DOHH2 (cell line): Measurements from ENCODE around the gene DNAJC22.
A peak's percentile ranks its signal among the peaks of the same experiment; 100 is the strongest.

ENCODE experiments used
- H3F3A ChIP-seq: fragments of 200-600 bp; sonication (generic), shearing (Covaris generic); 2 replicates; pipeline ENCODE4 v1.6.0; 2016; ENCODE audit warnings: antibody characterized with exemption, mild to moderate bottlenecking; ENCODE audit not compliant: control insufficient read depth, insufficient read depth
- H3K27ac ChIP-seq: fragments of 200-600 bp; sonication (generic); 2 replicates; pipeline ENCODE4 v1.5.1; 2014; ENCODE audit warnings: low read depth, mild to moderate bottlenecking, low read length, moderate library complexity
- H3K27me3 ChIP-seq: fragments of 200-600 bp; sonication (generic); 2 replicates; pipeline ENCODE4 v1.6.1; 2014; ENCODE audit warnings: mild to moderate bottlenecking, low read length, mixed read lengths; ENCODE audit not compliant: control insufficient read depth
- H3K36me3 ChIP-seq: fragments of 200-600 bp; sonication (generic); 2 replicates; pipeline ENCODE4 v1.6.1; 2014; ENCODE audit warnings: mild to moderate bottlenecking, low read length, moderate library complexity, mixed read lengths; ENCODE audit not compliant: control insufficient read depth
- H3K4me1 ChIP-seq: fragments of 200-600 bp; sonication (generic); 2 replicates; pipeline ENCODE4 v1.6.1; 2014; ENCODE audit warnings: mild to moderate bottlenecking, low read length, mixed read lengths; ENCODE audit not compliant: control insufficient read depth
- H3K4me2 ChIP-seq: fragments of 200-600 bp; sonication (generic); 2 replicates; pipeline ENCODE4 v1.6.0; 2014; ENCODE audit warnings: mild to moderate bottlenecking, low read length, moderate library complexity
- H3K4me3 ChIP-seq: fragments of 200-600 bp; sonication (generic); 2 replicates; pipeline ENCODE4 v1.5.1; 2014; ENCODE audit warnings: mild to moderate bottlenecking, low read length, mixed read lengths
- H3K79me2 ChIP-seq: fragments of 200-600 bp; sonication (generic); 2 replicates; pipeline ENCODE4 v1.6.1; 2014; ENCODE audit warnings: mild to moderate bottlenecking, low read length, mixed read lengths; ENCODE audit not compliant: control insufficient read depth
- H3K9me2 ChIP-seq: fragments of 200-600 bp; sonication (generic); replicated peaks from 2 replicates; pipeline ENCODE4 v1.6.1; 2014; ENCODE audit warnings: mild to moderate bottlenecking, low read length, mixed read lengths; ENCODE audit not compliant: control insufficient read depth
- H3K9me3 ChIP-seq: fragments of 200-600 bp; sonication (generic); 2 replicates; pipeline ENCODE4 v1.6.1; 2014; ENCODE audit warnings: antibody characterized with exemption, low read length, mixed read lengths; ENCODE audit not compliant: control insufficient read depth, insufficient read depth
- H4K20me1 ChIP-seq: fragments of 200-600 bp; sonication (generic); 2 replicates; pipeline ENCODE4 v1.6.0; 2014; ENCODE audit warnings: low read depth, mild to moderate bottlenecking, antibody characterized with exemption, low read length, moderate library complexity; ENCODE audit not compliant: control insufficient read depth, insufficient read depth
- EZH2phosphoT487 ChIP-seq: fragments of 200-600 bp; sonication (generic); IDR thresholded peaks from 2 replicates; pipeline ENCODE4 v1.6.1; 2017; ENCODE audit warnings: borderline replicate concordance, mild to moderate bottlenecking, antibody characterized with exemption, low read length, moderate library complexity, mixed read lengths
- TF ChIP-seq, protein P1 (sequence below): fragments of 200-600 bp; sonication (generic); IDR thresholded peaks from one replicate; pipeline ENCODE4 v1.5.1; 2014; ENCODE audit warnings: antibody characterized with exemption, mild to moderate bottlenecking, low read depth, low read length; ENCODE audit not compliant: poor library complexity, severe bottlenecking

Gene DNAJC22

DNA sequence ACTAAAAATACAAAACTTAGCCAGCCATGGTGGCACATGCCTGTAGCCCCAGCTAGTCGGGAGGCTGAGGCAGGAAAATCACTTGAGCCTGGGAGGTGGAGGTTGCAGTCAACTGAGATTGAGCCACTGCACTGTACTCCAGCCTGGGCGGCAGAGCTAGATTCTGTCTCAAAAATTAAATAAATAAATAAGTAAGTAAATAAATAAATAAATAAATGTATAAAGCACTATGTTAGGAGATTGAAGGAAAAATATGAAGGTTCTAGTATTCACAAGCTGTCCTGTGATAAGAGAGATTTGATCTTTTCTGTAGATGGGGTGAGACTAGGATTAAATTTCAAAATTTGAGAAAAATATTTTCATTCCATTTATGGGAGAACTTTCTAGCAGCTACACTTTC lies 5.7 kb downstream of the DNAJC22 start:
- Histone ChIP-seq H3K9me3 (no peaks in the 10 kb centered on the region), H3K4me3 (no peak overlapping the region), H4K20me1 (no peaks in the 10 kb centered on the region), H3F3A (no peaks in the 10 kb centered on the region), H3K27me3 (peaks cover 30% of the 10 kb centered on the region), H3K4me2 (no peak overlapping the region), H3K36me3 (no peaks in the 10 kb centered on the region), H3K79me2 (no peaks in the 10 kb centered on the region), H3K27ac (no peak overlapping the region), H3K9me2 (no peaks in the 10 kb centered on the region), H3K4me1 (peaks cover 7% of the 10 kb centered on the region)
- TF ChIP-seq, protein P1, sequence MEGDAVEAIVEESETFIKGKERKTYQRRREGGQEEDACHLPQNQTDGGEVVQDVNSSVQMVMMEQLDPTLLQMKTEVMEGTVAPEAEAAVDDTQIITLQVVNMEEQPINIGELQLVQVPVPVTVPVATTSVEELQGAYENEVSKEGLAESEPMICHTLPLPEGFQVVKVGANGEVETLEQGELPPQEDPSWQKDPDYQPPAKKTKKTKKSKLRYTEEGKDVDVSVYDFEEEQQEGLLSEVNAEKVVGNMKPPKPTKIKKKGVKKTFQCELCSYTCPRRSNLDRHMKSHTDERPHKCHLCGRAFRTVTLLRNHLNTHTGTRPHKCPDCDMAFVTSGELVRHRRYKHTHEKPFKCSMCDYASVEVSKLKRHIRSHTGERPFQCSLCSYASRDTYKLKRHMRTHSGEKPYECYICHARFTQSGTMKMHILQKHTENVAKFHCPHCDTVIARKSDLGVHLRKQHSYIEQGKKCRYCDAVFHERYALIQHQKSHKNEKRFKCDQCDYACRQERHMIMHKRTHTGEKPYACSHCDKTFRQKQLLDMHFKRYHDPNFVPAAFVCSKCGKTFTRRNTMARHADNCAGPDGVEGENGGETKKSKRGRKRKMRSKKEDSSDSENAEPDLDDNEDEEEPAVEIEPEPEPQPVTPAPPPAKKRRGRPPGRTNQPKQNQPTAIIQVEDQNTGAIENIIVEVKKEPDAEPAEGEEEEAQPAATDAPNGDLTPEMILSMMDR, result no peak

DNA sequence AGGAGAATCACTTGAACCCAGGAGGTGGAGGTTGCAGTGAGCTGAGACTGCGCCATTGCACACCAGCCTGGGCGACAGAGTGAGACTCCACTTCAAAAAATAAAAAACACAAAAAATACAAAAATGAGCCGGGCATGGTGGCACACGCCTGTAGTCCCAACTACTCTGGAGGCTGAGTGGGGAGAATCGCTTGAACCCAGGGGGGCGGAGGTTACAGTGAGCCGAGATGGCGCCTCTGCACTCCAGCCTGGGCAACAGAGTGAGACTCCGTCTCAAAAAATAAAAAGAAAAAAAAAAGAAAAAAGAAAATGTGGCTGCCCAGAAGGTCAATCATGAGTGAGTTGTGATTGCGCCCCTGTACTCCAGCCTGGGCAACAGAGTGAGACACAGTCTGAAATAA lies 9.2 kb downstream of the DNAJC22 start:
- no peaks in the 10 kb centered on the region for H3K9me2 ChIP-seq

DNA sequence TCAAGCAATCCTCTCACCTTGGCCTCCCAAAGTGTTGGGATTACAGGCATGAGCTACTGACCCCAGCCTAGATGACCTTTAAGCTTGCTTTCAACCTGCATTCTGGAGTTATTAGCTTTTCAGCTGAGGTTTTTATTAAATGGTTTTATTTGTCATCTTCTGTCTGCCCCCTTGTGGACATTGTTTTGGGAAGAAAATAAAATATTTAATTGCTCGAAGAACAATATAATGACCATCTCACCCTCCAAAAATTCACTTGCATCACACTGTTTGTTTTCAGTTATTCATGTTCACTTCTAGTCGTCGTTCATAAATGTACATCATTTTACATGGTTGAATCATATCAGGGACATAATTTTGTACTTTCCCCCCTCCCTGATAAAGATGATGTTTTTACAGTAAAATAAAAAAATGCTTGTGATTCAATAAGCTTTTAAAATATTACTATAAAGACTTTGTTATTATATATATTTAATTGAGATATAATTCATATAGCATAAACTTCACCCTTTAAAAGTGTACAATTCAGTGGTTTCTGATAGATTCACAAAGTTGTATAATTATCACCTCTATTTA lies 10.5 kb downstream of the DNAJC22 start:
- Histone ChIP-seq H3F3A (no peaks in the 10 kb centered on the region), H3K79me2 (no peaks in the 10 kb centered on the region), H3K4me2 (no peak overlapping the region), H3K36me3 (no peaks in the 10 kb centered on the region), H3K27me3 (peaks cover 20% of the 10 kb centered on the region), H3K4me1 (no peaks in the 10 kb centered on the region), H3K9me3 (no peaks in the 10 kb centered on the region), H4K20me1 (no peaks in the 10 kb centered on the region), H3K9me2 (no peaks in the 10 kb centered on the region), H3K27ac (no peak overlapping the region), H3K4me3 (no peak overlapping the region)
- TF ChIP-seq EZH2phosphoT487, result no peak
- TF ChIP-seq, protein P1, result peak; percentile 59

More for the DNA sequence above, 9.2 kb downstream of the DNAJC22 start:
- no peak overlapping the region for H3K4me2 ChIP-seq
- H3K9me3 ChIP-seq, result no peaks in the 10 kb centered on the region
- H4K20me1 ChIP-seq, result no peaks in the 10 kb centered on the region
- H3K27ac ChIP-seq, result no peak overlapping the region
- no peak for TF ChIP-seq EZH2phosphoT487
- TF ChIP-seq, protein P1, result no peak
- H3K36me3 ChIP-seq, result no peaks in the 10 kb centered on the region
- H3K27me3 ChIP-seq, result peaks cover 20% of the 10 kb centered on the region
- no peaks in the 10 kb centered on the region for H3K4me1 ChIP-seq
- H3K4me3 ChIP-seq, result no peak overlapping the region
- H3F3A ChIP-seq, result no peaks in the 10 kb centered on the region
- H3K79me2 ChIP-seq, result no peaks in the 10 kb centered on the region
